Liver (tissue), 9 donors: ENCODE results near the gene AUNIP. TPM values are rescaled to one million over a fixed set of nuclear protein-coding genes. Genes with fewer than 3 reads are reported as not detected.

Experiments
- DNase-seq: peaks from one replicate; pipeline ENCODE4 v3.0.0-alpha.2; 2017; ENCODE audit warnings: low spot score
- H3K27ac ChIP-seq, 2 donors: one replicate each; pipeline ENCODE4 v1.7.0; 2013; ENCODE audit warnings: inconsistent platforms in 2 of 2, low read length in 2 of 2, control low read depth in 1 of 2, low read depth in 1 of 2, mild to moderate bottlenecking in 1 of 2
- H3K27me3 ChIP-seq, 4 donors: one replicate each; pipeline versions ENCODE4 v1.6.1 to v1.7.0; 2013; ENCODE audit warnings: low read length in 3 of 4, inconsistent platforms in 1 of 4, mild to moderate bottlenecking in 1 of 4, moderate library complexity in 1 of 4; ENCODE audit not compliant: control insufficient read depth in 4 of 4, insufficient read depth in 4 of 4
- H3K36me3 ChIP-seq, 4 donors: one replicate each; pipeline versions ENCODE4 v1.6.1 to v1.7.0; 2013; ENCODE audit warnings: low read length in 3 of 4, mild to moderate bottlenecking in 3 of 4, low read depth in 1 of 4, moderate library complexity in 1 of 4; ENCODE audit not compliant: control insufficient read depth in 4 of 4, insufficient read depth in 3 of 4
- H3K4me1 ChIP-seq, 4 donors: one replicate each; pipeline versions ENCODE4 v1.6.1 to v1.7.0; 2013; ENCODE audit warnings: low read length in 3 of 4, mild to moderate bottlenecking in 3 of 4, moderate library complexity in 1 of 4; ENCODE audit not compliant: control insufficient read depth in 4 of 4, insufficient read depth in 4 of 4
- H3K4me3 ChIP-seq, 3 donors: one replicate each; pipeline versions ENCODE4 v1.6.1 to v1.7.0; 2013; ENCODE audit warnings: low read length in 3 of 3, control low read depth in 1 of 3, low read depth in 1 of 3, mild to moderate bottlenecking in 1 of 3
- H3K9ac ChIP-seq, 2 donors: one replicate each; pipeline ENCODE4 v1.7.0; 2013; ENCODE audit warnings: low read length in 2 of 2, mild to moderate bottlenecking in 2 of 2, moderate library complexity in 2 of 2, control low read depth in 1 of 2, low read depth in 1 of 2
- H3K9me3 ChIP-seq, 4 donors: one replicate each; pipeline versions ENCODE4 v1.6.1 to v1.7.0; 2013; ENCODE audit warnings: low read length in 3 of 4; ENCODE audit not compliant: control insufficient read depth in 4 of 4
- EGR1 ChIP-seq, 2 donors: IDR thresholded peaks; 2 replicates each; pipeline ENCODE4 v1.6.1; 2016 to 2018; ENCODE audit warnings: antibody characterized with exemption in 2 of 2, low read depth in 2 of 2
- FOXA1 ChIP-seq: IDR thresholded peaks from 2 replicates; pipeline ENCODE4 v1.6.1; 2016; ENCODE audit warnings: antibody characterized with exemption
- FOXA2 ChIP-seq: IDR thresholded peaks from 2 replicates; pipeline ENCODE4 v1.6.1; 2016; ENCODE audit warnings: antibody characterized with exemption
- GABPA ChIP-seq, 2 donors: IDR thresholded peaks in 1 of 2; conservative IDR thresholded peaks in 1 of 2; 2 replicates each; pipeline ENCODE4 v1.6.1; 2016; ENCODE audit warnings: antibody characterized with exemption in 2 of 2, mild to moderate bottlenecking in 1 of 2, moderate library complexity in 1 of 2
- HNF4A ChIP-seq, 2 donors: conservative IDR thresholded peaks; 2 replicates each; pipeline ENCODE4 v1.6.1; 2016; ENCODE audit warnings: antibody characterized with exemption in 2 of 2, mild to moderate bottlenecking in 2 of 2
- HNF4G ChIP-seq: IDR thresholded peaks from 2 replicates; pipeline ENCODE4 v1.6.1; 2016; ENCODE audit warnings: antibody characterized with exemption
- JUND ChIP-seq, 2 donors: IDR thresholded peaks; 2 replicates each; pipeline ENCODE4 v1.6.1; 2016; ENCODE audit warnings: antibody characterized with exemption in 2 of 2
- NR2F2 ChIP-seq: IDR thresholded peaks from 2 replicates; pipeline ENCODE4 v1.6.1; 2016; ENCODE audit warnings: antibody characterized with exemption
- RAD21 ChIP-seq, 2 donors: IDR thresholded peaks; 2 replicates each; pipeline ENCODE4 v1.6.1; 2016; ENCODE audit warnings: antibody characterized with exemption in 2 of 2, mild to moderate bottlenecking in 2 of 2
- RXRA ChIP-seq, 2 donors: IDR thresholded peaks; 2 replicates each; pipeline ENCODE4 v1.6.1; 2017 to 2018; ENCODE audit warnings: antibody characterized with exemption in 2 of 2, mild to moderate bottlenecking in 1 of 2
- SP1 ChIP-seq: IDR thresholded peaks from 2 replicates; pipeline ENCODE4 v1.6.1; 2018; ENCODE audit warnings: antibody characterized with exemption, mild to moderate bottlenecking
- TAF1 ChIP-seq: conservative IDR thresholded peaks from 2 replicates; pipeline ENCODE4 v1.6.1; 2016; ENCODE audit warnings: antibody characterized with exemption, mild to moderate bottlenecking
- YY1 ChIP-seq: IDR thresholded peaks from 2 replicates; pipeline ENCODE4 v1.6.1; 2016; ENCODE audit warnings: antibody characterized with exemption, mild to moderate bottlenecking
- WGBS: extraction: QIAGEN DNeasy Blood & Tissue Kit; methylation state at CpG from one replicate; pipeline ENCODE4 v1.1.7; 2013; 5-methylcytosine and 5-hydroxymethylcytosine counted together
- polyA plus RNA-seq, 2 donors: library from polyadenylated mRNA; stranded (reverse) in 1 of 2; unstranded in 1 of 2; fragments of 200-250 nt in 1 of 2; fragments of >200 nt in 1 of 2; fragmentation: Nextera tagmentation in 1 of 2; extraction: Ambion mirVana in 1 of 2; gene quantifications; one replicate each; pipeline versions ENCODE4 v1.2.1 to v1.2.3, GENCODE V29; 2013 to 2015
- total RNA-seq, 2 donors: library from RNA; depleted of rRNA; stranded (reverse); fragments of >200 nt; gene quantifications; one replicate each; pipeline ENCODE4 v1.2.3, GENCODE V29; 2014
- TF ChIP-seq, protein P1 (sequence below): IDR thresholded peaks from 2 replicates; pipeline ENCODE4 v1.6.1; 2016; ENCODE audit warnings: antibody characterized with exemption
- TF ChIP-seq, protein P2 (sequence below): IDR thresholded peaks from 2 replicates; pipeline ENCODE4 v1.6.1; 2016; ENCODE audit warnings: antibody characterized with exemption, mild to moderate bottlenecking
- TF ChIP-seq, protein P3 (sequence below): IDR thresholded peaks from 2 replicates; pipeline ENCODE4 v1.6.1; 2016; ENCODE audit warnings: antibody characterized with exemption
- TF ChIP-seq, protein P4 (sequence below): IDR thresholded peaks from 2 replicates; pipeline ENCODE4 v1.6.1; 2016; ENCODE audit warnings: antibody characterized with exemption
- TF ChIP-seq, protein P5 (sequence below): fragments of 150-350 bp; IDR thresholded peaks from 2 replicates; pipeline ENCODE4 v1.5.1; 2017; ENCODE audit warnings: improper control_type of control experiment, low read depth, low read length; ENCODE audit not compliant: missing input control
- donor health status: healthy.
- donor health status: healthy.
- donor health status: healthy.
- donor health status: healthy.
- donor health status: healthy.

AUNIP gene
- total and polyA plus RNA-seq, 4 donors: 0.18 to 9.0 (median 0.56) TPM; not detected in 1

DNA sequence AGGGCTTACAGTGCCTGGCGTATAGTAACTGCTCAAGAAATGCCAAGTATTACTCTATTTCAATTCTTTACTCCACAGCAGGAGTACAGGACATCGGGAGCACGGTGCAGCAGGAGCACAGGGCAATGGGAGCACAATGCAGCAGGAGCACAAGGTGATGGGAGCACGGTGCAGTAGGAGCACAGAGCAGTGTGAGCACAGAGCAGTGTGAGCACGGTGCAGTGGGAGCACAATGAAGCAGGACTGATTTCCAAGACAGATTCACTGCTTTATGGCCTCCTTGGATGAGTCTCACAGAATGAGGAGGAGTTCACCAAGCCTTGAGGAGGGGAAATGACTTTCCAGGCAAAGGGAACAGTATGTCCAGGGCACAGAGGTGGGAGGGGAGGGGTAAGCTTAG, 21.3 kb upstream of the AUNIP start:
- no peak for DNase-seq
- no peak for TF ChIP-seq RAD21 (IDR thresholded peaks at IDR 0.05)
- TF ChIP-seq FOXA2: no peak
- TF ChIP-seq SP1: no peak
- TF ChIP-seq GABPA (IDR thresholded peaks at IDR 0.05 in 1 of 2, conservative IDR thresholded peaks at IDR 0.05 in 1 of 2): no peak
- TF ChIP-seq, protein P1, sequence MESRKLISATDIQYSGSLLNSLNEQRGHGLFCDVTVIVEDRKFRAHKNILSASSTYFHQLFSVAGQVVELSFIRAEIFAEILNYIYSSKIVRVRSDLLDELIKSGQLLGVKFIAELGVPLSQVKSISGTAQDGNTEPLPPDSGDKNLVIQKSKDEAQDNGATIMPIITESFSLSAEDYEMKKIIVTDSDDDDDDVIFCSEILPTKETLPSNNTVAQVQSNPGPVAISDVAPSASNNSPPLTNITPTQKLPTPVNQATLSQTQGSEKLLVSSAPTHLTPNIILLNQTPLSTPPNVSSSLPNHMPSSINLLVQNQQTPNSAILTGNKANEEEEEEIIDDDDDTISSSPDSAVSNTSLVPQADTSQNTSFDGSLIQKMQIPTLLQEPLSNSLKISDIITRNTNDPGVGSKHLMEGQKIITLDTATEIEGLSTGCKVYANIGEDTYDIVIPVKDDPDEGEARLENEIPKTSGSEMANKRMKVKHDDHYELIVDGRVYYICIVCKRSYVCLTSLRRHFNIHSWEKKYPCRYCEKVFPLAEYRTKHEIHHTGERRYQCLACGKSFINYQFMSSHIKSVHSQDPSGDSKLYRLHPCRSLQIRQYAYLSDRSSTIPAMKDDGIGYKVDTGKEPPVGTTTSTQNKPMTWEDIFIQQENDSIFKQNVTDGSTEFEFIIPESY: no peak
- no peak for TF ChIP-seq HNF4A (conservative IDR thresholded peaks at IDR 0.05)
- TF ChIP-seq, protein P2, sequence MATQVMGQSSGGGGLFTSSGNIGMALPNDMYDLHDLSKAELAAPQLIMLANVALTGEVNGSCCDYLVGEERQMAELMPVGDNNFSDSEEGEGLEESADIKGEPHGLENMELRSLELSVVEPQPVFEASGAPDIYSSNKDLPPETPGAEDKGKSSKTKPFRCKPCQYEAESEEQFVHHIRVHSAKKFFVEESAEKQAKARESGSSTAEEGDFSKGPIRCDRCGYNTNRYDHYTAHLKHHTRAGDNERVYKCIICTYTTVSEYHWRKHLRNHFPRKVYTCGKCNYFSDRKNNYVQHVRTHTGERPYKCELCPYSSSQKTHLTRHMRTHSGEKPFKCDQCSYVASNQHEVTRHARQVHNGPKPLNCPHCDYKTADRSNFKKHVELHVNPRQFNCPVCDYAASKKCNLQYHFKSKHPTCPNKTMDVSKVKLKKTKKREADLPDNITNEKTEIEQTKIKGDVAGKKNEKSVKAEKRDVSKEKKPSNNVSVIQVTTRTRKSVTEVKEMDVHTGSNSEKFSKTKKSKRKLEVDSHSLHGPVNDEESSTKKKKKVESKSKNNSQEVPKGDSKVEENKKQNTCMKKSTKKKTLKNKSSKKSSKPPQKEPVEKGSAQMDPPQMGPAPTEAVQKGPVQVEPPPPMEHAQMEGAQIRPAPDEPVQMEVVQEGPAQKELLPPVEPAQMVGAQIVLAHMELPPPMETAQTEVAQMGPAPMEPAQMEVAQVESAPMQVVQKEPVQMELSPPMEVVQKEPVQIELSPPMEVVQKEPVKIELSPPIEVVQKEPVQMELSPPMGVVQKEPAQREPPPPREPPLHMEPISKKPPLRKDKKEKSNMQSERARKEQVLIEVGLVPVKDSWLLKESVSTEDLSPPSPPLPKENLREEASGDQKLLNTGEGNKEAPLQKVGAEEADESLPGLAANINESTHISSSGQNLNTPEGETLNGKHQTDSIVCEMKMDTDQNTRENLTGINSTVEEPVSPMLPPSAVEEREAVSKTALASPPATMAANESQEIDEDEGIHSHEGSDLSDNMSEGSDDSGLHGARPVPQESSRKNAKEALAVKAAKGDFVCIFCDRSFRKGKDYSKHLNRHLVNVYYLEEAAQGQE: no peak
- TF ChIP-seq, protein P3, sequence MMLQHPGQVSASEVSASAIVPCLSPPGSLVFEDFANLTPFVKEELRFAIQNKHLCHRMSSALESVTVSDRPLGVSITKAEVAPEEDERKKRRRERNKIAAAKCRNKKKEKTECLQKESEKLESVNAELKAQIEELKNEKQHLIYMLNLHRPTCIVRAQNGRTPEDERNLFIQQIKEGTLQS: no peak
- TF ChIP-seq RXRA (IDR thresholded peaks at IDR 0.05): no peak
- TF ChIP-seq, protein P4, sequence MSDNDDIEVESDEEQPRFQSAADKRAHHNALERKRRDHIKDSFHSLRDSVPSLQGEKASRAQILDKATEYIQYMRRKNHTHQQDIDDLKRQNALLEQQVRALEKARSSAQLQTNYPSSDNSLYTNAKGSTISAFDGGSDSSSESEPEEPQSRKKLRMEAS: no peak
- no peak for TF ChIP-seq YY1
- no peak for TF ChIP-seq TAF1
- TF ChIP-seq FOXA1: no peak
- TF ChIP-seq NR2F2: no peak
- TF ChIP-seq, protein P5, sequence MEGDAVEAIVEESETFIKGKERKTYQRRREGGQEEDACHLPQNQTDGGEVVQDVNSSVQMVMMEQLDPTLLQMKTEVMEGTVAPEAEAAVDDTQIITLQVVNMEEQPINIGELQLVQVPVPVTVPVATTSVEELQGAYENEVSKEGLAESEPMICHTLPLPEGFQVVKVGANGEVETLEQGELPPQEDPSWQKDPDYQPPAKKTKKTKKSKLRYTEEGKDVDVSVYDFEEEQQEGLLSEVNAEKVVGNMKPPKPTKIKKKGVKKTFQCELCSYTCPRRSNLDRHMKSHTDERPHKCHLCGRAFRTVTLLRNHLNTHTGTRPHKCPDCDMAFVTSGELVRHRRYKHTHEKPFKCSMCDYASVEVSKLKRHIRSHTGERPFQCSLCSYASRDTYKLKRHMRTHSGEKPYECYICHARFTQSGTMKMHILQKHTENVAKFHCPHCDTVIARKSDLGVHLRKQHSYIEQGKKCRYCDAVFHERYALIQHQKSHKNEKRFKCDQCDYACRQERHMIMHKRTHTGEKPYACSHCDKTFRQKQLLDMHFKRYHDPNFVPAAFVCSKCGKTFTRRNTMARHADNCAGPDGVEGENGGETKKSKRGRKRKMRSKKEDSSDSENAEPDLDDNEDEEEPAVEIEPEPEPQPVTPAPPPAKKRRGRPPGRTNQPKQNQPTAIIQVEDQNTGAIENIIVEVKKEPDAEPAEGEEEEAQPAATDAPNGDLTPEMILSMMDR: no peak
- no peak for TF ChIP-seq EGR1 (IDR thresholded peaks at IDR 0.05; ENCODE audit: low read depth in 2 of 2)
- Histone ChIP-seq H3K9ac (no peak overlapping the region), H3K27me3 (no peaks in the 10 kb centered on the region), H3K4me3 (no peak overlapping the region), H3K36me3 (no peaks in the 10 kb centered on the region), H3K9me3 (no peaks in the 10 kb centered on the region), H3K27ac (no peak overlapping the region), H3K4me1 (peaks cover 5 to 31% (median 17%) of the 10 kb centered on the region in 4 donors)
- 95% methylated on average over 5 of the region's 5 CpGs for WGBS

DNA sequence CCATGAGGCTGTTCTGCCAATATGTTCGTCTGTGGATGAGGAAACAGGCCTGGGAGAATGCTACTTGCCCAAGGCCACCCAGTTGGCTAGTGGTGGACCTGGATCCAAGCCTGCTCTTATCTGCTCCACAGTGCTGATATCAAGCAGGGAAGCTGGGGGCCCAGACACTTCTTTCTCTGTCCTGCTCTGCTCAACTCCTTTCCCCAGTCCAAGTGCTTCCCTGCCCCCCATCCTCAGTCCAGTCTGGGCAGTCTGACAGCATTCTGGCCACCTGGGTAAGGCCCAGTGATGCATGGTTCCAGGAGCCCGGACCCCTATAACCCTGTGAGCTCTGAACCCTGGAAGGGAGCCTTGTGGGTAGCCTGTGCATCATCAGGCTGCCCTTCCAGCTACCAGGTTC, 20.4 kb upstream of the AUNIP start:
- no peak overlapping the region for H3K9ac ChIP-seq
- peak overlapping the region in 1 of 2 donors; percentile 13 for H3K27ac ChIP-seq
- peaks cover 9 to 31% (median 20%) of the 10 kb centered on the region in 4 donors for H3K4me1 ChIP-seq
- H3K36me3 ChIP-seq: no peaks in the 10 kb centered on the region
- no peak for DNase-seq
- H3K27me3 ChIP-seq: no peaks in the 10 kb centered on the region
- no peak overlapping the region for H3K4me3 ChIP-seq
- WGBS: 28% methylated on average over 2 of the region's 2 CpGs
- no peaks in the 10 kb centered on the region for H3K9me3 ChIP-seq
- TF ChIP-seq TAF1: no peak
- TF ChIP-seq GABPA (IDR thresholded peaks at IDR 0.05 in 1 of 2, conservative IDR thresholded peaks at IDR 0.05 in 1 of 2): no peak
- TF ChIP-seq, protein P2: peak; percentile 44
- TF ChIP-seq EGR1 (IDR thresholded peaks at IDR 0.05; ENCODE audit: low read depth in 2 of 2): no peak
- TF ChIP-seq FOXA1: no peak
- no peak for TF ChIP-seq NR2F2
- no peak for TF ChIP-seq JUND (IDR thresholded peaks at IDR 0.05)
- peak in 1 of 2 donors; percentile 55 for TF ChIP-seq RXRA (IDR thresholded peaks at IDR 0.05)
- TF ChIP-seq, protein P3: no peak
- no peak for TF ChIP-seq YY1
- TF ChIP-seq HNF4G: no peak
- TF ChIP-seq, protein P1: no peak
- TF ChIP-seq FOXA2: no peak
